Left ventricle myocardium superior (tissue), 1 donor: ENCODE measurements around the gene LY6G6C. TPM values are rescaled to one million over a fixed set of nuclear protein-coding genes. Genes with fewer than 3 reads are reported as not detected.

ENCODE experiments used
- ATAC-seq: fragments of 200-7000 bp; cut with Tn5 transposase; one replicate; pipeline ENCODE4 v1.9.1; 2020; ENCODE audit warnings: mild to moderate bottlenecking, moderate library complexity
- DNase-seq: peaks from one replicate; pipeline ENCODE4 v3.0.0-alpha.2; 2020
- intact Hi-C: fragments of 100-400 bp; cut with micrococcal nuclease; formaldehyde crosslinking; loops from one replicate; pipeline ENCODE4 v1.11.0; 2022
- total RNA-seq: library from RNA; stranded (reverse); fragmentation: NEBNext Ultra II Directional; extraction: Animal tissue kit (Norgen Biotek cat#: 25700); gene quantifications from one replicate; pipeline ENCODE4 v1.2.1, GENCODE V29; 2021
- donor health status: DM: no; HTN: yes; CAD: no; lungs with severe emphysema.

The LY6G6C gene
- total RNA-seq, 1 donor from 2014 or later, result not detected

- intact Hi-C loops, result no loop called here
- ATAC-seq, result peak; percentile 47
- DNase-seq, result peak; percentile 45
Measured at GRCh38 chr6:31728767-31729514, 7.4 kb upstream of the LY6G6C start, which contains the start of gene DDAH2. Gene DDAH2 (minus strand): TSS chr6:31729299. CDS start chr6:31729161, 138 bp downstream.

GRCh38 chr6:31727717-31728671, 6.4 kb upstream of the LY6G6C start:
- DNase-seq (no peak), ATAC-seq (no peak)
- intact Hi-C loops, result no loop called here

- DNase-seq (no peak), ATAC-seq (no peak)
- intact Hi-C loops, result no loop called here
Measured at GRCh38 chr6:31727034-31727716, 5.6 kb upstream of the LY6G6C start.

GRCh38 chr6:31725502-31726350, 4.2 kb upstream of the LY6G6C start:
- intact Hi-C loops, result no loop called here
- no peak for ATAC-seq
- no peak for DNase-seq

GRCh38 chr6:31723980-31724691, 2.6 kb upstream of the LY6G6C start:
- intact Hi-C loops, result no loop called here
- ATAC-seq (peak; percentile 7), DNase-seq (no peak)

- DNase-seq, result no peak
- no peak for ATAC-seq
- intact Hi-C loops, result no loop called here
Measured at GRCh38 chr6:31723245-31723979, 1.9 kb upstream of the LY6G6C start, which contains the start of gene MPIG6B. Gene MPIG6B (plus strand): TSS chr6:31723373. CDS start chr6:31723384, 11 bp downstream.

- DNase-seq (no peak), ATAC-seq (no peak)
- intact Hi-C loops, result no loop called here
Measured at GRCh38 chr6:31722173-31722572, 627 bp upstream of the LY6G6C start.

GRCh38 chr6:31720196-31720770, 1.3 kb downstream of the LY6G6C start:
- no peak for ATAC-seq

GRCh38 chr6:31719001-31719400, 2.5 kb downstream of the LY6G6C start:
- intact Hi-C loops, result no loop called here
- ATAC-seq (no peak), DNase-seq (no peak)

More at GRCh38 chr6:31720196-31720770, 1.3 kb downstream of the LY6G6C start:
- intact Hi-C loops, result no loop called here
- DNase-seq, result no peak

GRCh38 chr6:31718265-31718664, 3.3 kb downstream of the LY6G6C start:
- intact Hi-C loops, result no loop called here
- ATAC-seq, result no peak
- no peak for DNase-seq

GRCh38 chr6:31717499-31718222, 3.9 kb downstream of the LY6G6C start:
- ATAC-seq, result no peak
- intact Hi-C loops, result no loop called here
- no peak for DNase-seq

- ATAC-seq, result no peak
- DNase-seq, result no peak
Measured at GRCh38 chr6:31715022-31715958, 6.3 kb downstream of the LY6G6C start, which contains the start of gene LY6G6D. Gene LY6G6D (plus strand): TSS chr6:31715348. CDS start chr6:31715356, 8 bp downstream.

GRCh38 chr6:31713991-31714684, 7.4 kb downstream of the LY6G6C start:
- DNase-seq (no peak), ATAC-seq (no peak)
- intact Hi-C loops, result no loop called here

More at GRCh38 chr6:31715022-31715958, 6.3 kb downstream of the LY6G6C start, which contains the start of gene LY6G6D:
- intact Hi-C loops, result no loop called here

- intact Hi-C loops, result no loop called here
- DNase-seq (no peak), ATAC-seq (no peak)
Measured at GRCh38 chr6:31713465-31713864, 8.1 kb downstream of the LY6G6C start.
